ENCODE measurements around the gene HESX1. TPM values are rescaled to one million over a fixed set of nuclear protein-coding genes. Genes with fewer than 3 reads are reported as not detected.
A peak's percentile ranks its signal among the peaks of the same experiment; 100 is the strongest.

The HESX1 gene
- total RNA-seq = 0.52 TPM

DNA sequence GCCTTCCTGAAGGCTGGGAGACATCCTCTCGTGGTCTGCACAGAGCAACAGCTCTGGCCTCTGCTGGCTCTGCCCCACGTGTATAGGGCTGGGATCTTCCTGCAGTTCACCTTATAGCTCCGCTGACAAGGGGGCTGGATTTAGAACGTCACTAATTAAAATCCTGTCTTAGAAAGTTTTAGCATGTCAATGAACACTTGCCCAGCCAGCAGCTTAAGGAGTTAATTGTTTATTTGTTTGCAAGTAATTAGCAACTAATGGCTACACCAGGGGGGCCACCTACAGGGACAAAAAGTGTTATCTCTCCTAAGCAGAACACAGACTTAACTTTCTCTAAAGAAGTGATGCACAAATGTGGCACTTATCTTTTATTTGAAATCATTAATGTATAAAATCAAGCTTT, at the start of gene HESX1:
TSS of gene HESX1 (minus strand) at position 84 of the 403 bp plus-strand sequence. CDS start at position 24, 60 bp downstream.
- Histone ChIP-seq H3K27me3 (ENCODE audit: insufficient read depth, low read length) (no peaks in the 10 kb centered on the region), H3K4me3 (ENCODE audit: low read length) (no peak within 1 kb of the TSS), H3K4me1 (ENCODE audit: insufficient read depth, low read length) (no peaks in the 10 kb centered on the region), H3K9me3 (ENCODE audit: low read depth, low read length) (no peaks in the 10 kb centered on the region)

DNA sequence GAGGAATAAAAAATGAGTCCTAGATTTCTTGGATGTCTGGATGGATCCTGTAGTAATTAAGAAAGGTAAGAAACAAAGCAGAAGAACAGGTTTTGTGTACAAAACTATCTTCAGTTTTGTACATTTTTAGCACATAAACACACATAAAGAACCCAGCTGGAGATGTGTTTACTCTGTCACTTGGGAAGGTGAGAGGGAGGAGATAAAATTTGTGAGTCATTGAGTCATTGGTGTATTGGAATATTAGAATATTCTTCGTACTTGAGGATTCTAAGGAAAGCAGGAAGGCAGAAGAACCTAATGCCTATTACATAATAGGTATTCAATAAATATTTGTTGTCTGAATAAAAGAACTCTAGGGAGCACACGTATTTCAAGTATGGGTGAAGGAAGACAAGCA, 45.2 kb upstream of the HESX1 start:
- Histone ChIP-seq H3K27me3 (ENCODE audit: insufficient read depth, low read length) (no peaks in the 10 kb centered on the region), H3K9me3 (ENCODE audit: low read depth, low read length) (no peaks in the 10 kb centered on the region), H3K4me3 (ENCODE audit: low read length) (no peak overlapping the region), H3K4me1 (ENCODE audit: insufficient read depth, low read length) (no peaks in the 10 kb centered on the region)

DNA sequence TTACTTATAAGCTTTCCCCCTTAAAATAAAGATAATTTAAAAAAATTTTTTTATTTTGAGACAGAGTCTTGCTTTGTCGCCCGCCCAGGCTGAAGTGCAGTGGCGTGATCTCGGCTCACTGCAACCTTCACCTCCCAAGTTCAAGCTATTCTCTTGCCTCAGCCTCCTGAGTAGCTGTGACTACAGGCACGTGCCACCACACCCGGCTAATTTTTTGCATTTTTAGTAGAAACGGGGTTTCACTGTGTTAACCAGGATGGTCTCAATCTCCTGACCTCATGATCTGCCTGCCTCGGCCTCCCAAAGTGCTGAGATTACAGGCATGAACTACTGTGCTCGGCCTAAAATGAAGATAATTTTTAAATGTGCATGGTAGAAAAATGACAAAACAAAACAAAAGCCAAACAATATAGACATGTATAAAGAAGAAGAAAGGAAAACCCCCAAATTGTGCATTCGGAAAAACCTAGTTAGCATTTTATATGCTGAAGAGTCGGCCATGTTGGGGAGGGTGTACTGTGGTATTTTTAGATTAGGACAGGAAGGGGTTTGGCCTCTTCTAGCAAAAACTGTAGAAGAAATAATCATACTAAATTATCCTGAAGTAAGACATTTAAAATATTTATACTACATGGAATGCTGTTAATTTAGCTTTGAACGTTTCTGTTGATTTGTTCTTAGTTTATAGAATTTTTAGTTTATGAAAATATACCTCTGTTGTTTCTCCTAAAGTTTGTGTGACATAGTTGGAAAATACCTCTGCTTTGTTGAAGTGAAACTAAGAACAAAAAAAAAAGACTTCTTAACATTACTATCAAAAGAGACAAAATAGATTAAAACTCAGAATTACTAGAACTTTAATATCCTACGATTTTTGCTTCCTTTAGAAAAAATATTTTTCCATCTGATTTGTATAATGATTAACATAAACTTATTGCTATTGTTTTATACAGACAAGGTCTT, 35.1 kb upstream of the HESX1 start:
- no peaks in the 10 kb centered on the region for H3K9me3 ChIP-seq (ENCODE audit: low read depth, low read length)
- no peak overlapping the region for H3K4me3 ChIP-seq (ENCODE audit: low read length)
- no peaks in the 10 kb centered on the region for H3K27me3 ChIP-seq (ENCODE audit: insufficient read depth, low read length)
- H3K4me1 ChIP-seq (ENCODE audit: insufficient read depth, low read length) = peaks cover 12% of the 10 kb centered on the region

DNA sequence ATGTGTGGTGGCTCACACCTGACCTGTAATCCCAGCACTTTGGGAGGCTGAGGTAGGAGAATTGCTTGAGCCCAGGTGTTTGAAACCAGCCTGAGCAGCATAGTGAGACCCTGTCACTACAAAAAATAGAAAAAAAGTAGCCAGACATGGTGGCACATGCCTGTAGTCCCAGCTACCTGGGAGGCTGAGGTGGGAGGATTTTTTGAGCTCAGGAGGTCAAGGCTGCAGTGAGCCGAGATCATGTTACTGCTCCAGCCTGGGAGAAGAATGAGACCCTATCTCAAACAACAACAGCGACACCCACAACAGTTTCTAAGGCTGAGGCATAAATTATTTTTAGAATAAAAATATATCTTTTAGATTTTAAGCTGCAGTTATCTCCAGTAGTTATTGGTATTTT, 34.0 kb upstream of the HESX1 start:
- H3K4me3 ChIP-seq (ENCODE audit: low read length) = no peak overlapping the region

DNA sequence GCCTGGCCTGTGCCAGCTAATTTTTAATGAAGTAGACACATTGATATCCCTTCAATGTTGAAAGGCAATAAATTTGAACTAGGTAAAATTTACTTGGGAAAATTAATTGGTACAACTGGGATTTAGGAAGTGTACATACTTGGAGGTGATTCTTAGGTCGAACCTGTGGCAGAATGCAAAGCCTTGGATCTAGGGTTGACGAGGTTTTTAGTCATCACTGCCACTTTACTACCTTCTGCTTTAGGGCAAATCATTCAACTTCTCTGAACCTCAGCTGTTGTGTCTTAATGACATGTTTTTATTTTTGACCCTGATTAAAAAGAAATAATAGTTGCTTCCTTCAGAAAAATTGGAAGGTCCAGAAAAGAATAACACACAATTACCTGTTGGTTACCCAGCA, 30.2 kb upstream of the HESX1 start:
- Histone ChIP-seq H3K9me3 (ENCODE audit: low read depth, low read length) (no peaks in the 10 kb centered on the region), H3K27me3 (ENCODE audit: insufficient read depth, low read length) (no peaks in the 10 kb centered on the region), H3K4me1 (ENCODE audit: insufficient read depth, low read length) (peaks cover 34% of the 10 kb centered on the region), H3K4me3 (ENCODE audit: low read length) (no peak overlapping the region)

More for the DNA sequence above, 34.0 kb upstream of the HESX1 start:
- Histone ChIP-seq H3K27me3 (ENCODE audit: insufficient read depth, low read length) (no peaks in the 10 kb centered on the region), H3K4me1 (ENCODE audit: insufficient read depth, low read length) (peaks cover 23% of the 10 kb centered on the region), H3K9me3 (ENCODE audit: low read depth, low read length) (no peaks in the 10 kb centered on the region)

DNA sequence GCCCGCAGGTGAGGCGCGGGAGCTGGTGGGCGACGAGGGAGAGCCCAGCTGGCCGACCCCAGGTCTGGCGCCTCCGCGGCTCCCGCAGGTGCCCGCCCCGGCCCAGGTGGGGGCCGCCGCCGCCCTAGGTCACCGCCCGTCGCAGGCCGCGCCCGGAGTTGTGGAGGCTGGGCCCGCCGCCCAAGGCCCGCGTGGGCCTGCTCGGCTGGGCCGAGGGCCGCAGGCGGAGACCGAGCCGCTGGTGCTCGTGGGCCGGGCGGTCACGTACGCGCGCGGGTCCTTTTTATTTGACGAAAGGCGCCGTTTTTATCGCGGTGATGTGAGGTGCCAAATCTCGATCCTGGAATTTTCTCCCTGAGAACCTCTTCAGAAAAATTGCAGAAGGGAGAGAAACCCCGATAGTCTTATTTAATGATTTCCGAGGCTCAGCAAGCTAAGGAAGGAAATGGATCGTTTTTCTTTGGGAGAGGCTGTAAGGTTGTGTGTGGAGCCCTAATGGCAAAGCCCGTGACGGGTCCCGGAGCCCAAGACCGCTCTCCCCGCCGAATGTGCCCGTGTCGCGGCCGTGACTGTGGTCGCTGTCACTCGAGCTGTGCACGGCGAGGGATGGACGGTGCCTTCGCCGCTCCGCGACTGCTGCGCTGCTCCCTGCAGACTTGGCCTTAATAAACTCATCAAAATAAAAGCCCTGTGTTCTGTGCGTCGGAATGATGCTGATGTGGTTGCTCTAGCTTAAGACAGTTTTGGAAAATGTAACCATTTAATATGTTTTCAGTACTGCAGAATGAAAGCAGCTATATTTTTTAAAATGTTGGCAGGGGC, 28.4 kb upstream of the HESX1 start:
- H3K9me3 ChIP-seq (ENCODE audit: low read depth, low read length) = no peaks in the 10 kb centered on the region
- peaks cover 24% of the 10 kb centered on the region for H3K4me1 ChIP-seq (ENCODE audit: insufficient read depth, low read length)
- H3K27me3 ChIP-seq (ENCODE audit: insufficient read depth, low read length) = no peaks in the 10 kb centered on the region
- H3K4me3 ChIP-seq (ENCODE audit: low read length) = peak overlapping the region; percentile 60

DNA sequence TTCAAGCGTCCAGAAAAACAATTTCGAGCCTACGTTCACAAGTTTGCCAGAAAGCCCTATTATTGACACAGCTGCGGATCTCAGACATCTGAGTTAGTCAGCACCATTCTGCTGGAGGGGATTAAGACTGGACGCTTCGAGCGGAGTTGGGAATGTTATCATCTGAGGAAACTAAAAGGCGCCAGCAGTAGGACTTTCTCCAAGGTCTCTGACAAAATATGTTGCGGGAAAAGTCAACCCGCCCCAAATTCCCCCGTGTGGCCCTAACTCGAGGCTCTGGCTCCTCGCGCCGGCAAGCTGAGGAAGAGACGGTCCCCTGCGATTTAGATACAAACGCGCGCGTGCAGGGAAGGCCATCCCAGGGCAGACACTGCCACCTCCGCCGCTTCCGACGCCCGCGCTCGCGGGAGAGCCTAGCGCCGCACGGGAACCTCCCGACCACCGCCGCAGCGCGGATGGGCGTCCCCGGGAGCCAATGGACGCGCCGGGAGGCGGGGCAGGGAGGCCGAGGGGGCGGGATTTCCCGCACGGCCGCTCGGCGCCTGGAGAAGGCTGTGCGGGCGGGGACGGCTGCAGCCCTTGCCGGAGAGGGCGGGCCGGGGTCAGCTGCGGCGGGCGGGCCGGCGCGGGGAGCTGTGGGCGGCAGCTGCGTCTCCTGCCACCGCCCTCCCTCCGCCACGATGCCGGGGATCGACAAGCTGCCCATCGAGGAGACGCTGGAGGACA, 27.6 kb upstream of the HESX1 start, which contains the start of gene APPL1:
TSS of gene APPL1 (plus strand) at position 526 of the 726 bp plus-strand sequence. CDS start at position 681, 155 bp downstream.
- no peaks in the 10 kb centered on the region for H3K9me3 ChIP-seq (ENCODE audit: low read depth, low read length)
- no peaks in the 10 kb centered on the region for H3K27me3 ChIP-seq (ENCODE audit: insufficient read depth, low read length)
- peak within 1 kb of the TSS; percentile 60 for H3K4me3 ChIP-seq (ENCODE audit: low read length)
- H3K4me1 ChIP-seq (ENCODE audit: insufficient read depth, low read length) = peaks cover 24% of the 10 kb centered on the region

DNA sequence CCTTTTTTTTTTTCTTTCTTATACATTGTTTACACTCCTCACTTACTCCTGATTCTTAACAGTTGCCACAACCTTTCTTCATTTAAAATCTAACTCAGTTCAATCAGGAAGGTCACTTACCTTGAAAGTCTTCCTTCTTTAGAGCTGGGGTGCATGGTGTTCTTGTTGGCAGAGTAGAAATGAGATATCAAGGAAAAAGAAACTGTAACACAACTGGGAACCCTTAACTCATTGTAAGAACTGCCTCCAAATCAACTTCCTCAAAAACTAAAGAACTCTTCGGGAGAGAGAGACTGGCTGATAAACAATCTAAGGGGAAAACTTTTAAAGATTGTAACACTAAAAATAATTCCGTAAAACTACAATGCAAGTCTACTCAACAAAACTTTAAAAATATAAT, 26.4 kb upstream of the HESX1 start:
- Histone ChIP-seq H3K27me3 (ENCODE audit: insufficient read depth, low read length) (no peaks in the 10 kb centered on the region), H3K9me3 (ENCODE audit: low read depth, low read length) (no peaks in the 10 kb centered on the region), H3K4me3 (ENCODE audit: low read length) (no peak overlapping the region), H3K4me1 (ENCODE audit: insufficient read depth, low read length) (peaks cover 24% of the 10 kb centered on the region)

DNA sequence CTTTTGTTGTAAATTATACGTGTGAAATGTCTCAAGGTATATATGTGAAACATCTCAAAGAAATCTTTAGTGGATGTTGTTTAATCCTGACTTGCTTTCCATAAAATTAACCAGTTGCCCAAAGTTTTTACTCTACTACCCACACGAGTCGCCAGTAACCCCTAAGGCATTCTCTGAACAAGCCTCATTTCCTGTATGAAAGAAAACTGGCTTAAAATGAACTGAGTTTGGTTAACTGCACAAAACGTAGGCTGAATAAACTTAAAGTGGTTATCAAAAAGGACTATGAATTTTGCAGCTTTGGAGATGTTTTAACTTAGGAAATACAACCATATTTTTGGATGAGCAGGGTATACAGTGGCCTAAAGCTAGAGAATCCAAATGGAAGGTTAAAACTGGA, 25.1 kb upstream of the HESX1 start:
- no peaks in the 10 kb centered on the region for H3K9me3 ChIP-seq (ENCODE audit: low read depth, low read length)
- no peaks in the 10 kb centered on the region for H3K27me3 ChIP-seq (ENCODE audit: insufficient read depth, low read length)
- peaks cover 21% of the 10 kb centered on the region for H3K4me1 ChIP-seq (ENCODE audit: insufficient read depth, low read length)
- H3K4me3 ChIP-seq (ENCODE audit: low read length) = no peak overlapping the region

DNA sequence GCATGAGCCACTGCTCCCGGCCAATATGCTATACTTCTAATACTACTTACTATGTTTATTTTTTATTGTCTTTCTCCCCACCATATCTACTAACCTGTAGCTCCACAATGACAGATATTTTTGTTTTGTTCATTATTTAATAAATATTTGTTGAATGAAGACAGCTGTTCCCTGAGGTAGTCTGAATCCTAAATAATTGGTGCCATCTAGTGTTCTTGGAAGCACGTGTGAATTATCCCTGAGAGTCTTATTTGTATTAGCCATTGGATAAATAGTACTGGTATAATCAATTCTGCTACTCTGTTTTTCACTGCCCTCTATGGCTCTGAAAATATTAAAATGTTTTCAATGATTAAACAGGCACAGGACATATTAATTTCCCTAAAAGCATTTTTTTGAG, 22.1 kb upstream of the HESX1 start:
- H3K4me1 ChIP-seq (ENCODE audit: insufficient read depth, low read length) = peaks cover 4% of the 10 kb centered on the region
- H3K27me3 ChIP-seq (ENCODE audit: insufficient read depth, low read length) = no peaks in the 10 kb centered on the region
- no peaks in the 10 kb centered on the region for H3K9me3 ChIP-seq (ENCODE audit: low read depth, low read length)
- no peak overlapping the region for H3K4me3 ChIP-seq (ENCODE audit: low read length)

DNA sequence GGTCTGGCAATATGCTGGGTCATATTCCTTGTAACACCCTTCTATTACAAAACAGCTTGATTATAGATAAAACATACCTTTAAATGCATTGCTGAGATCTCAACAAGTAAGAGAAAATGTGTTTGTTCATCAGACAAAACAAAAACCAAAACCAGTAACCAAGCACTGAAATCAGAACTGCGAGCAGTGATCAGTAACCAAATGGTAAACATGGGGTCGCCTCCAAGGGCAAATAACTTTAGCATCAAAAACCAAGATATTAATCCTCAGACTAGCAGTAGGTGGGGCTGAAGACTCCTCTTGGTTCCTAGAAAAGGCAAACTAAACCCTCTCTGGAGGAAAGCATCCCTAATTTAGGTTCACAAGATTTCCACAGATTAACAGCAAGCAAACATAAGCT, 6.6 kb upstream of the HESX1 start:
- no peak overlapping the region for H3K4me3 ChIP-seq (ENCODE audit: low read length)
- no peaks in the 10 kb centered on the region for H3K4me1 ChIP-seq (ENCODE audit: insufficient read depth, low read length)
- no peaks in the 10 kb centered on the region for H3K9me3 ChIP-seq (ENCODE audit: low read depth, low read length)
- H3K27me3 ChIP-seq (ENCODE audit: insufficient read depth, low read length) = no peaks in the 10 kb centered on the region

DNA sequence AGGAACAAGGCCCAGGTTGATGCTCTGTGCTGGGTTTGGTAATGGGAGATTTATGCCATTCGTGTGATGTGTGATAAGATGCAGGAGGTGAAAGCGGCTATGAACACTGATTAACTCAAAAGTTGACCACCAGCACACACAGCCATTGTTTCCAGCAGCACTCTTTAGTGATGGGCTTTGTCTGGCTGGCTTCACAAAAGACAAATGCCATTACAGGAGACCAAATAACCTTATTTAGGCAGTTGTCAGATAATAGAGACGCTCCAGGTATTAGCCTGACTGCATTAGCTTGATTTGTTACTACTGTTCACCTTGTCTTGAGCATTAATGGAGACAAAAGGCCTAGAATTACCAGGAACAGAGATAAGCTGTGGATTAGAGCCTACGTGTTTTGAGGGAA, 5.1 kb downstream of the HESX1 start:
- Histone ChIP-seq H3K4me3 (ENCODE audit: low read length) (no peak overlapping the region), H3K27me3 (ENCODE audit: insufficient read depth, low read length) (peaks cover 2% of the 10 kb centered on the region), H3K9me3 (ENCODE audit: low read depth, low read length) (no peaks in the 10 kb centered on the region), H3K4me1 (ENCODE audit: insufficient read depth, low read length) (no peaks in the 10 kb centered on the region)

DNA sequence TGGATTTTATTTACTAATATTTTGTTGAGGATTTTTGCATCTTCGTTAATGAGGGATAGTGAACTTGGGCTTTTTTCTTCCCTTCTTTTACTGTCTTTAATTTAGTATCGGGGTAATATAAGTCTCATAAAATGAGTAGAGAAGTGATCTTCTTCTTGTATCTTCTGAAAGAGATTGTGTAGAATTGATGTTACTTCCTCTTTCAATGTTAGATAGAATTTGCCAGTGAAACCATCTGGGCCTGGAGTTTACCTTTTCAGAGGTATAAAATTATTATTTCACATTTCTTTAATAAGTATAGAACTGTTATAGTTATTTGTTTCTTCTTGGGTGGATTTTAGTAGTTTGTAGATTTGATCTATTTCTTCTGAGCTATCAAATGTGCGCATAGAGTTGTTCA, 7.8 kb downstream of the HESX1 start:
- H3K9me3 ChIP-seq (ENCODE audit: low read depth, low read length) = no peaks in the 10 kb centered on the region
- H3K4me3 ChIP-seq (ENCODE audit: low read length) = no peak overlapping the region
- no peaks in the 10 kb centered on the region for H3K4me1 ChIP-seq (ENCODE audit: insufficient read depth, low read length)
- peaks cover 2% of the 10 kb centered on the region for H3K27me3 ChIP-seq (ENCODE audit: insufficient read depth, low read length)

DNA sequence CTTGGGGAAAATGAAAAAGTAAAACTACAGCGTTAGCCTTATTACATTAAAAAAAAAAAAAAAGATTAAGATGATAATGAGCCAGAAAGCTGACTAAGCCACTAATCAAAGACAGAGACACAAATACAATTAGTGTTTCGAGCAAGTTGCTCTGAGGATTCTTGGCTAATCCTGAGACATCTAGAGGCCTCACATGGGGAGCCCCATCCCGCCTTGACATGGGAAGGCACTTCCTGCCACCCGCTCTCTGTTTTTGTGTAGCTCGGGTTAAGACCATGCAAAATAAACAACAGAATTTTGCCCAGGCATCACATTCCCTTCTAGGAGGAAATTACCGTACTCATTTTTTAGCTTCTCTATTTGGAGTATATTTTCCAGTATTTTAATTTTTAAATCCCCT, 15.3 kb downstream of the HESX1 start:
- Histone ChIP-seq H3K4me3 (ENCODE audit: low read length) (no peak overlapping the region), H3K4me1 (ENCODE audit: insufficient read depth, low read length) (no peaks in the 10 kb centered on the region), H3K27me3 (ENCODE audit: insufficient read depth, low read length) (no peaks in the 10 kb centered on the region), H3K9me3 (ENCODE audit: low read depth, low read length) (no peaks in the 10 kb centered on the region)
